IMR-90 (cell line): ENCODE results near the gene FAM83G.

Experiments
- BHLHE40 ChIP-seq: fragments of 150-350 bp; IDR thresholded peaks from 2 replicates; pipeline ENCODE4 v1.6.1; 2016; ENCODE audit warnings: mild to moderate bottlenecking, low read depth, low read length
- SMC3 ChIP-seq: fragments of 150-350 bp; IDR thresholded peaks from 2 replicates; pipeline ENCODE4 v1.6.1; 2016; ENCODE audit warnings: low read depth, mild to moderate bottlenecking, antibody characterized with exemption, low read length, moderate library complexity

DNA sequence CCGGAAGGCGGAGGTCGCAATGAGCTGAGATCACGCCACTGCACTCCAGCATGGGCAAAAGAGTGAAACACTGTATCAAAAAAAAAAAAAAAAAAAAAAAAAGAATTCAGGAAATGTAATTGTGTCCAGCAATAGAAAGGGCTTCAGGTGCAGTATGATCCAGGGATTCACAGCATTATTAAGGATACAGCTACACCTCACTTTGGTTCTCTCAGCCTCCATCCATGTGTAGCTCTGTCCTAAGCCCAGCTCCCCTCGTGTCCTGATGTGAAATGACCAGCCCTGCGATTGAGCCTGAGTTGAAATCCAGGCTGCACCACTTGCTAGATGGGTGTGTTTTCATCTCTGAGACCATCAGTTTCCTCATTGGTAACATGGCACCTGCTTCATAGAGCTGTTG, 49.6 kb downstream of the FAM83G start:
- TF ChIP-seq BHLHE40: no peak
- TF ChIP-seq SMC3: no peak
